GM18511 (cell line): ENCODE measurements around the gene PSEN2.
"Not testable (repeated sequence)": the region's sequence is repeated elsewhere in the genome, so short reads cannot be mapped to it uniquely, and the experiment has no call there.

Source experiments
- ATAC-seq: cut with Tn5 transposase; IDR thresholded peaks from one replicate; pipeline ENCODE4 v1.9.1; 2021; ENCODE audit warnings: mild to moderate bottlenecking, moderate library complexity; ENCODE audit not compliant: unreplicated experiment

PSEN2 gene

GRCh38 chr1:226870401-226871279, at the start of gene PSEN2:
TSS of gene PSEN2 (plus strand) at chr1:226870616. CDS start at chr1:226881908, 11,292 bp downstream.
- peak; percentile 96 for ATAC-seq

GRCh38 chr1:226820941-226821718, 49.3 kb upstream of the PSEN2 start:
- no peak for ATAC-seq

- no peak for ATAC-seq
Observed at GRCh38 chr1:226821719-226822085, 48.7 kb upstream of the PSEN2 start.

DNA sequence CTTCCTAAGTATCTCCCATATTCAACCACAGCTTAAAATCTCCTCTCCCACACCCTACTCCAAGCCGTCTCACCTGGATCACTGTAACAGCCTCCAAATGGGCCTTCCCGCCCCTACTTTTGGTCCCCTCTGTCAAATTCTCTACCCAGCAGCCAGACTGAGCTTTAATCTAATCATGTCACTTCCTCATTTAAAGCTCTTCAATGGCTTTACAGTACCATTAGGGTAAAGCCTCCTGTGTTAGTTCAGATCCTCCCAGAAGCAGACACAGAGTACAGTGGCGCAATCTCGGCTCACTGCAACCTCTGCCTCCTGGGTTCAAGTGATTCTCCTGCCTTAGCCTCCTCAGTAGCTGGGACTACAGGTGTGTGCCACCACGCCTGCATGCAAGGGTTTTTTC, 46.8 kb upstream of the PSEN2 start:
- no peak for ATAC-seq

- ATAC-seq: no peak
Observed at GRCh38 chr1:226825037-226825745, 45.2 kb upstream of the PSEN2 start.

- no peak for ATAC-seq
Observed at GRCh38 chr1:226825746-226826100, 44.7 kb upstream of the PSEN2 start.

GRCh38 chr1:226826479-226827261, 43.7 kb upstream of the PSEN2 start:
- ATAC-seq: no peak

- no peak for ATAC-seq
Observed at GRCh38 chr1:226827458-226827857, 43.0 kb upstream of the PSEN2 start.

DNA sequence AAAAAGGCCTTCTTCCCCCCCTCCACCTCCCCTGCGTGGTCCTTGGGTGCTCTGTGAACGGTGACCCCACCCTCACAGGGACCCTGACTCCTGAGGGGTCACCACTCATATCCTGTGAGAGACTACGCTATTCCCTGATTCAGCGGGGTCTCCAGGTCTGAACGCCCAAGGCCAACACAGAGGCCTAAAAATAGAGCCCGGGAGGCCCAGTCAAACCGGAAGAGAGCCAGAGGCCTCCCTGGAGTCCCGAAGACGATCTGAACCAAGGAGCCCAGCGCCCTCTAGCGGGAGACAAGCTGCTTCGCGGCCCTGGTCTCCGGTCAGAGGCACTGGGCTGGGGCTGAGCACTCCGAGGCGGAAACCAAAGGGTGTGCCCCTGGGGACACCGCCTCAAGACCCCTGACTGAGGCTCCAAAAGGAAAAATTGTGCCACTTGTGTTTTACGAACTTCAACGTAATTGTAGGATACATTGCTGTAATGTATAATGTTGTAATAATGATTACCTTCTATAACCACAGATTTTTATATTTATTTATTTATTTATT, 42.4 kb upstream of the PSEN2 start:
- peak; percentile 93 for ATAC-seq

DNA sequence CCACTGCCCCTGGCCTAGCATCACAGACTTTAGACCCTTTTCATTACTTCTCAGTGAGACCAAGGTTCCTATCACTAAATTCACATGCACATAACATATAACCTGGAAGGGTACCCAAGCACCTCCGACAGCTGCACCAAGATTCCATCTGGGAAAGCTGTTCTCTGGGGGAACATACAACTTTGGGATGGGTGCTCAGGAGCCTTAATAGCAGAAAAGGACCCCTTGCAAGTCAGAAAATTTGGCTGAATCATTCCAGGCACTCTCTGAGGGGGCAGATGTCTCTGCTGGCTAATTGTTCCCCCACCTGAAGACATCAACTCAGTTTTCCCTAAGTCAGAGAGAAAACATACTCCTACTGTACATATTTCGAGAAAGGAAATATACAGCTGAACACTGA, 41.3 kb upstream of the PSEN2 start:
- no peak for ATAC-seq

DNA sequence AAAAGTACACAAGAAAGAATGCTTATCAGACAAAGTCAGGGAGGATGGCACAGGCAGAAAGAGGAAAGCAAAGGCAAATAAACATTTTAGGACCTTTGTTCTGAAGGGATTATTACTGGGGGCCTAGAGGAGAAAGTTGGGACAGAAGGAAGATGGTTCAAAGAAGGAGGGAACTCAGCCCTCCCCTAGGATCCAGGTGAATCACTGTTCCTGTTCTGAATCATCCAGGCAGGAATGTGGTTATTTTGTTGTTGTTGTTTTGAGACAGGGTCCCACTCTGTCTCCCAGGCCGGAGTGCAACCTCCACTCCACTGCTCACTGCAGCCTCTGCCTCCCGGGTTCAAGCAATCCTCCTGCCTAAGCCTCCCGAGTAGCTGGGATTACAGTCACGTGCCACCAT, 38.5 kb upstream of the PSEN2 start:
- ATAC-seq: no peak

DNA sequence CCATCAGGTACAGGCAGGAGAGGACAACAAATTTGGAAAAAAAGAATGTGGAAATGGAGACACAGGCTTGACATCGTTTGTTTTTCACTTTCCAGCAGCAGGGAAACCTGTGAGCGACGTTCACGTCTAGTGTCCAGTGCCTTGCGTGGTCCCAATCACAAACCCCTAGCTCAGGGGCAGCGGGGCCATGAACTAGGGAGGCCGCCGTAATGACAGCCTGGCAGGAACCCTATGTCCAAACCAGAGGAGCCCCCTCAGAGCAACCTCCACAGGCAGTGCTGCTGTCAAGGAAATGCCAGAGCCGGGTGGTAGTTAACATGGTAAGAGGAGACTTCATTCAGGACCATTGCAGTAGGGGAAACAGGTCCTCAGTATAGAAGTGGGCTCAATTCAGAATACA, 37.8 kb upstream of the PSEN2 start:
- ATAC-seq: no peak

DNA sequence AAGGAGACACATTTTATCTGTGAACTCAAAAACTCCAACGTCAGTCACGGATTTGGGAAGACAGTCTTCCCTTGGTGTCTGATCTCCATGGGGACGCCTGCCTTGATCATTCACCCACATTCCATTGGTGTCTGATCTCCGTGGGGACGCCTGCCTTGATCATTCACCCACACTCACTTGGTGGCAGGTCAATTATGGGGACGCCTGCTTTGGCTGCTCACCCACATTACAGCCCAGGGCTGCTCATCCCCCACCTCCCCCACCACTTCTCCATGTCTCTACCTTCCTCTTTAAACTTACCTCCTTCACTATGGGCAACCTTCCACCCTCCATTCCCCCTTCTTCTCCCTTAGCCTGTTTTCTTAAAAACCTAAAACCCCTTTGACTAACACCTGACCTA, 36.2 kb upstream of the PSEN2 start:
- not testable (repeated sequence) for ATAC-seq

GRCh38 chr1:226835396-226835795, 35.0 kb upstream of the PSEN2 start:
- ATAC-seq: not testable (repeated sequence)

GRCh38 chr1:226837966-226838365, 32.5 kb upstream of the PSEN2 start:
- ATAC-seq: not testable (repeated sequence)

DNA sequence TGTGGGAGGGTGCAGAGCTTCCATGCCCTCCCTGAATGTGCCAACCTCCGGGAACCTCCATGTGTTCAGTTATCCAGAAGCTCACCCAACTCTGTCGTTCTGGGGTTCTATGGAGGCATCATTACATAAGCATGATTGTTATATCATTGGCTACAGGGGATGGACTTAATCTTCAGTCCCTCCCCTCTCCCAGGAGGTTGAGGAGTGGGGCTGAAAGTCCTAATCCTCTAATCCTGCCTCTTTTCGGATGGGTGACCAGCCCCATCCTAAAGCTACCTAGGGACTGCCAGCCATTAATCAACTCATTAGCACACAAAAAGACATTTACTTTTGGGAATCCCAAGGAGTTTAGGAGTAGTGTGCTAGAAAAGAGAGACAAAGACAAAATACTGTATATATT, 32.0 kb upstream of the PSEN2 start:
- no peak for ATAC-seq

DNA sequence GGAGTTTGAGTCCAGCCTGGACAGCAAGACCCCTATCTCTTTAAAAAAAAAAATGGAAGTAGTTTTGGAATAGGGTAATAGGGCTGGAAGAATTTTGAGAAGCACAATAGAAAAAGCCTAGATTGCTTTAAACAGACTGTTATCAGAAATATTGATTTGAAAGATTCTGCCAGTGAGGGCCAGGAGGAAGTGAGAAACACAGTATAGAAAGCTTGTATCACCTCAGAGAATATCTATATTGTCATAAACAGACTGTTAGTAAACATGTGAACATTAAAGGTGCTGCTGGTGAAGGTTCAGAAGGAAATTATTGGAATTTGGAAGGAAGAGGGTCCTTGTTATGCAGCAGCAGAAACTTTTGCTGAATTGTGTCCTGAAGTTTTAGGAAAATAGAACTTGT, 24.8 kb upstream of the PSEN2 start:
- no peak for ATAC-seq

DNA sequence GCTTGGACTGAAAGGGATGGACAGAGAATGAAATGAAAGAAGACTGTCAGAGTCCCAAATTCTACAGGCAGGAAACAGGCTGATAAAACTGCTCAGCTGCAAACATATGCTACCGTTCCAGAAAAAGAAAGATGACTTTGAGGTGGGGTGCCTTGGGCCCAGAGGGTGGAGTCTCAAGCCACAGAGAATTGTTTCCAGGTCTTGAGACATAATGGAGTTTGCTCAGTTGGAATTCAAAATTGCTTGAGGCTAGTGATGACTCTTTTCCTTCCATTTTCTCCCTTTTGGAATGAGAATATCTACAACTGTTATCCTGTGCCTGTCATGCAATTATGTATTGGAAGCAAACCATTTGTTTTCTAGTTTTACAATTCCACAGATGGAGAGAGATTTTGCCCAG, 23.6 kb upstream of the PSEN2 start:
- ATAC-seq: no peak

DNA sequence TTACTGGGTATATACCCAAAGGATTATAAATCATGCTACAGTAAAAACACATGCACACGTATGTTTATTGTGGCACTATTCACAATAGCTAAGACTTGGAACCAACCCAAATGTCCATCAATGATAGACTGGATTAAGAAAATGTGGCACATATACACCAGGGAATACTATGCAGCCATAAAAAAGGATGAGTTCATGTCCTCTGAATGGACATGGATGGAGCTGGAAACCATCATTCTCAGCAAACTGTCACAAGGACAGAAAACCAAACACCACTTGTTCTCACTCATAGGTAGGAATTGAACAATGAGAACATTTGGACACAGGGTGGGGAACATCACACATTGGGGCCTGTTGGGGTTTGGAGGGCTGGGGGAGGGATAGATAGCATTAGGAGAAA, 15.9 kb upstream of the PSEN2 start:
- not testable (repeated sequence) for ATAC-seq

DNA sequence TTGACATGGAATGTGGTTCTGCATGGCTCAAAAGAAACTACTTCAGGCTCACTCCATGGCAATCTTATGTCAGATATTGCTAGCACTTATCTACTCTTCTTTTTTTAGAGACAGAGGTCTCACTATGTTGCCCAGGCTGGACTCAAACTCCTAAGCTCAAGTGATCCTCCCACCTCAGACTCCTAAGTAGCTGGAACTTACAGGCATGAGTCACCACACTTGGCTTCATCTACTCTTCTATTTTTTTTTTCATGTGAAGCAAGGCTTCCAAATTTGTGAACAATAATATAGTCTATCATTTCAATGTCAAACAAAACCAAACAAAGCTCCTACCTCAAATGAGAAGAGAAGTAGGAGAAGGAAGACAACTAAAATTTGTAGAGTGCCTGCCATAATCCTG, 7.5 kb upstream of the PSEN2 start:
- no peak for ATAC-seq

DNA sequence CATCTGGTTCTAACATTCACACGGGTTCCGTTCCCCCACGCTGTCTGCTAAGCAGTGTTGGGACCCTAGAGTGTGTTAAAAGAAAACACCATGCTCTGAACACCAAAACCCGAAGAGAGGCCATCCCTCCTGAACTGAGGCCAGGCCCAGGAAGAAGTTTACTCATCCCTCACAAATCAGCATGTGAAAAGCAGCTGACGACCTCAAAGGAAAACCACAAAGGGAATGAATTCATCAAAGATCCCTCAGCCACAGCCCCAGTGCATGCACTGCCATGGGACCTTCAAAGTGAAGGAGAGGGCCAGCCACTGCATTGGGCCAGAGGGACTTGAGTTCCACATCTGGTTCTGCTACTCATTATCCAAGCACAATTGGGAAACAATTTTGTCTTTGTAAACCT, 7.0 kb upstream of the PSEN2 start:
- no peak for ATAC-seq
